IPS-15b (cell line): ENCODE data around the gene C12orf76.

Source experiments
- H3K27me3 ChIP-seq: one replicate; pipeline ENCODE4 v1.6.1; 2013; ENCODE audit warnings: low read length; ENCODE audit not compliant: control insufficient read depth, insufficient read depth
- H3K36me3 ChIP-seq: one replicate; pipeline ENCODE4 v1.6.1; 2013; ENCODE audit warnings: low read length; ENCODE audit not compliant: control insufficient read depth, insufficient read depth
- H3K4me1 ChIP-seq: one replicate; pipeline ENCODE4 v1.6.1; 2013; ENCODE audit warnings: mild to moderate bottlenecking, low read length; ENCODE audit not compliant: control insufficient read depth, insufficient read depth
- H3K4me3 ChIP-seq: one replicate; pipeline ENCODE4 v1.5.1; 2013; ENCODE audit warnings: low read depth, low read length
- H3K9ac ChIP-seq: one replicate; pipeline ENCODE4 v1.6.1; 2013; ENCODE audit warnings: low read depth, mild to moderate bottlenecking, low read length
- H3K9me3 ChIP-seq: one replicate; pipeline ENCODE4 v1.6.1; 2013; ENCODE audit warnings: mild to moderate bottlenecking, low read length; ENCODE audit not compliant: control insufficient read depth, insufficient read depth

Gene C12orf76

GRCh38 chr12:110037315-110037714 lies 11.0 kb downstream of the C12orf76 start:
- peaks cover 4% of the 10 kb centered on the region for H3K4me1 ChIP-seq
- H3K4me3 ChIP-seq: no peak overlapping the region
- no peaks in the 10 kb centered on the region for H3K36me3 ChIP-seq
- no peaks in the 10 kb centered on the region for H3K27me3 ChIP-seq
- H3K9me3 ChIP-seq: no peaks in the 10 kb centered on the region
- no peak overlapping the region for H3K9ac ChIP-seq

- Histone ChIP-seq H3K36me3 (no peaks in the 10 kb centered on the region), H3K9me3 (no peaks in the 10 kb centered on the region), H3K9ac (no peak overlapping the region), H3K4me1 (peaks cover 4% of the 10 kb centered on the region), H3K4me3 (no peak overlapping the region), H3K27me3 (no peaks in the 10 kb centered on the region)
Observed at GRCh38 chr12:110035534-110036104, 12.7 kb downstream of the C12orf76 start.

GRCh38 chr12:110033888-110034287 lies 14.4 kb downstream of the C12orf76 start:
- Histone ChIP-seq H3K4me1 (no peaks in the 10 kb centered on the region), H3K27me3 (no peaks in the 10 kb centered on the region), H3K4me3 (no peak overlapping the region), H3K36me3 (no peaks in the 10 kb centered on the region), H3K9me3 (no peaks in the 10 kb centered on the region), H3K9ac (no peak overlapping the region)

- no peak overlapping the region for H3K9ac ChIP-seq
- H3K36me3 ChIP-seq: no peaks in the 10 kb centered on the region
- H3K4me3 ChIP-seq: no peak overlapping the region
- no peaks in the 10 kb centered on the region for H3K27me3 ChIP-seq
- H3K4me1 ChIP-seq: no peaks in the 10 kb centered on the region
- H3K9me3 ChIP-seq: no peaks in the 10 kb centered on the region
Observed at GRCh38 chr12:110029290-110029815, 19.0 kb downstream of the C12orf76 start.

- no peaks in the 10 kb centered on the region for H3K27me3 ChIP-seq
- no peaks in the 10 kb centered on the region for H3K36me3 ChIP-seq
Observed at GRCh38 chr12:110028323-110028722, 20.0 kb downstream of the C12orf76 start.

GRCh38 chr12:110024051-110024450 lies 24.3 kb downstream of the C12orf76 start:
- Histone ChIP-seq H3K27me3 (no peaks in the 10 kb centered on the region), H3K4me3 (no peak overlapping the region), H3K9ac (no peak overlapping the region), H3K4me1 (peaks cover 2% of the 10 kb centered on the region), H3K36me3 (peaks cover 2% of the 10 kb centered on the region), H3K9me3 (no peaks in the 10 kb centered on the region)

More at GRCh38 chr12:110028323-110028722, 20.0 kb downstream of the C12orf76 start:
- Histone ChIP-seq H3K9me3 (no peaks in the 10 kb centered on the region), H3K4me1 (no peaks in the 10 kb centered on the region), H3K4me3 (no peak overlapping the region), H3K9ac (no peak overlapping the region)

- Histone ChIP-seq H3K9ac (no peak overlapping the region), H3K27me3 (no peaks in the 10 kb centered on the region), H3K4me1 (peaks cover 2% of the 10 kb centered on the region), H3K4me3 (no peak overlapping the region), H3K9me3 (no peaks in the 10 kb centered on the region), H3K36me3 (peaks cover 7% of the 10 kb centered on the region)
Observed at GRCh38 chr12:110023059-110023980, 25.0 kb downstream of the C12orf76 start.

- no peak overlapping the region for H3K9ac ChIP-seq
- peaks cover 7% of the 10 kb centered on the region for H3K36me3 ChIP-seq
- H3K4me1 ChIP-seq: peaks cover 2% of the 10 kb centered on the region
- H3K4me3 ChIP-seq: no peak overlapping the region
- H3K9me3 ChIP-seq: no peaks in the 10 kb centered on the region
- no peaks in the 10 kb centered on the region for H3K27me3 ChIP-seq
Observed at GRCh38 chr12:110020956-110021355, 27.4 kb downstream of the C12orf76 start.

- H3K36me3 ChIP-seq: peaks cover 10% of the 10 kb centered on the region
Observed at GRCh38 chr12:110015132-110015531, 33.2 kb downstream of the C12orf76 start.

GRCh38 chr12:110012659-110013058 lies 35.7 kb downstream of the C12orf76 start:
- peaks cover 5% of the 10 kb centered on the region for H3K36me3 ChIP-seq
- no peaks in the 10 kb centered on the region for H3K9me3 ChIP-seq
- no peaks in the 10 kb centered on the region for H3K27me3 ChIP-seq
- H3K9ac ChIP-seq: no peak overlapping the region
- no peak overlapping the region for H3K4me3 ChIP-seq
- no peaks in the 10 kb centered on the region for H3K4me1 ChIP-seq

More at GRCh38 chr12:110015132-110015531, 33.2 kb downstream of the C12orf76 start:
- Histone ChIP-seq H3K4me3 (no peak overlapping the region), H3K9ac (no peak overlapping the region), H3K27me3 (no peaks in the 10 kb centered on the region), H3K9me3 (no peaks in the 10 kb centered on the region), H3K4me1 (no peaks in the 10 kb centered on the region)

GRCh38 chr12:110012137-110012536 lies 36.2 kb downstream of the C12orf76 start:
- H3K4me1 ChIP-seq: no peaks in the 10 kb centered on the region
- H3K9me3 ChIP-seq: no peaks in the 10 kb centered on the region
- H3K36me3 ChIP-seq: peaks cover 5% of the 10 kb centered on the region
- no peaks in the 10 kb centered on the region for H3K27me3 ChIP-seq
- H3K9ac ChIP-seq: no peak overlapping the region
- no peak overlapping the region for H3K4me3 ChIP-seq
